Aorta (tissue), 5 donors: ENCODE data around the gene DPAGT1. TPM values are rescaled to one million over a fixed set of nuclear protein-coding genes. Genes with fewer than 3 reads are reported as not detected.
"Not testable (repeated sequence)": the region's sequence is repeated elsewhere in the genome, so short reads cannot be mapped to it uniquely, and the experiment has no call there.

ENCODE experiments used
- ATAC-seq: fragments of 200-7000 bp; cut with Tn5 transposase; one replicate; pipeline ENCODE4 v1.9.1; 2022; ENCODE audit warnings: moderate library complexity; ENCODE audit not compliant: low FRiP score
- DNase-seq, 2 donors: peaks; one replicate each; pipeline ENCODE4 v3.0.0-alpha.2; 2020
- H3K27ac ChIP-seq, 2 donors: one replicate each; pipeline ENCODE4 v1.5.1; 2013; ENCODE audit warnings: low read length in 2 of 2, mild to moderate bottlenecking in 2 of 2, moderate library complexity in 2 of 2, control low read depth in 1 of 2, inconsistent platforms in 1 of 2, low read depth in 1 of 2
- H3K27me3 ChIP-seq, 2 donors: one replicate each; pipeline ENCODE4 v1.6.1; 2013; ENCODE audit warnings: control low read depth in 1 of 2, low read length in 1 of 2, mild to moderate bottlenecking in 1 of 2, moderate library complexity in 1 of 2; ENCODE audit not compliant: insufficient read depth in 2 of 2, control insufficient read depth in 1 of 2
- H3K36me3 ChIP-seq, 2 donors: one replicate each; pipeline ENCODE4 v1.6.1; 2013; ENCODE audit warnings: control low read depth in 1 of 2, low read length in 1 of 2, mild to moderate bottlenecking in 1 of 2; ENCODE audit not compliant: insufficient read depth in 2 of 2, control insufficient read depth in 1 of 2
- H3K4me1 ChIP-seq, 2 donors: one replicate each; pipeline ENCODE4 v1.6.1; 2013; ENCODE audit warnings: low read length in 2 of 2, control low read depth in 1 of 2, mild to moderate bottlenecking in 1 of 2, moderate library complexity in 1 of 2; ENCODE audit not compliant: insufficient read depth in 2 of 2, control insufficient read depth in 1 of 2
- H3K4me3 ChIP-seq, 2 donors: one replicate each; pipeline ENCODE4 v1.5.1; 2013; ENCODE audit warnings: low read length in 2 of 2, control low read depth in 1 of 2, mild to moderate bottlenecking in 1 of 2
- H3K9me3 ChIP-seq: one replicate; pipeline ENCODE4 v1.6.1; 2013; ENCODE audit warnings: mild to moderate bottlenecking, low read length; ENCODE audit not compliant: control insufficient read depth
- WGBS, 2 donors: extraction: QIAGEN DNeasy Blood & Tissue Kit; methylation state at CpG; one replicate each; pipeline ENCODE4 v1.1.7; 2013; 5-methylcytosine and 5-hydroxymethylcytosine counted together
- intact Hi-C, 2 donors: fragments of 100-400 bp; cut with DNase I; formaldehyde crosslinking; loops; one replicate each; pipeline versions ENCODE4 v1.14.2 to v1.15.0; 2022
- polyA plus RNA-seq, 2 donors: library from polyadenylated mRNA; stranded (reverse); fragments of 200-250 nt; gene quantifications; one replicate each; pipeline ENCODE4 v1.2.3, GENCODE V29; 2013
- total RNA-seq, 2 donors: library from RNA; stranded (reverse); fragmentation: NEBNext Ultra II Directional; extraction: Animal tissue kit (Norgen Biotek cat#: 25700); gene quantifications; one replicate each; pipeline ENCODE4 v1.2.1, GENCODE V29; 2021
- donor health status: healthy with polysubstance abuse.
- donor health status: Bipolar disorder and iron deficiency.
- donor health status: DM: no; HTN: no; CAD: no.
- donor health status: DM: no; HTN: no; CAD: no.
- donor health status: DM: yes; HTN: yes; CAD: no.

The DPAGT1 gene
- total and polyA plus RNA-seq, 4 donors = 7.3 to 41.8 (median 21.9) TPM

- H3K36me3 ChIP-seq, H3K9me3 ChIP-seq, H3K4me3 ChIP-seq, intact Hi-C loops, H3K4me1 ChIP-seq, H3K27ac ChIP-seq, ATAC-seq, H3K27me3 ChIP-seq, DNase-seq: not testable (repeated sequence)
- WGBS, 2 donors = 87% methylated on average over 10 of the region's 10 CpGs
Measured at GRCh38 chr11:119139276-119139675, 37.6 kb upstream of the DPAGT1 start.

- H3K36me3 ChIP-seq = peaks cover 2 to 6% of the 10 kb centered on the region in 2 donors
- intact Hi-C loops = no loop called here
Measured at GRCh38 chr11:119134389-119134978, 32.8 kb upstream of the DPAGT1 start.

GRCh38 chr11:119130662-119131061, 29.0 kb upstream of the DPAGT1 start:
- no peak overlapping the region for H3K4me3 ChIP-seq
- intact Hi-C loops = no loop called here
- H3K27me3 ChIP-seq = no peaks in the 10 kb centered on the region
- no peaks in the 10 kb centered on the region for H3K9me3 ChIP-seq
- H3K27ac ChIP-seq = no peak overlapping the region
- ATAC-seq (no peak), DNase-seq (no peak)
- WGBS, 2 donors = 72 to 80% methylated on average over 3 of the region's 3 CpGs
- no peaks in the 10 kb centered on the region for H3K4me1 ChIP-seq
- peaks cover 2 to 10% of the 10 kb centered on the region in 2 donors for H3K36me3 ChIP-seq

More at GRCh38 chr11:119134389-119134978, 32.8 kb upstream of the DPAGT1 start:
- 51 to 52% methylated on average over 4 of the region's 4 CpGs for WGBS, 2 donors
- H3K27ac ChIP-seq = no peak overlapping the region
- H3K9me3 ChIP-seq = no peaks in the 10 kb centered on the region
- no peaks in the 10 kb centered on the region for H3K4me1 ChIP-seq
- no peak overlapping the region for H3K4me3 ChIP-seq
- ATAC-seq (no peak), DNase-seq (no peak)
- H3K27me3 ChIP-seq = no peaks in the 10 kb centered on the region

GRCh38 chr11:119126675-119127268, 25.1 kb upstream of the DPAGT1 start:
- ATAC-seq = no peak

GRCh38 chr11:119125821-119126220, 24.2 kb upstream of the DPAGT1 start:
- Histone ChIP-seq H3K36me3 (peaks cover 4 to 6% of the 10 kb centered on the region in 2 donors), H3K4me1 (no peaks in the 10 kb centered on the region), H3K27ac (no peak overlapping the region), H3K27me3 (no peaks in the 10 kb centered on the region), H3K9me3 (no peaks in the 10 kb centered on the region), H3K4me3 (no peak overlapping the region)
- no peak for DNase-seq
- intact Hi-C loops = no loop called here
- 92 to 93% methylated on average over 6 of the region's 6 CpGs for WGBS, 2 donors
- no peak for ATAC-seq

More at GRCh38 chr11:119126675-119127268, 25.1 kb upstream of the DPAGT1 start:
- H3K9me3 ChIP-seq = no peaks in the 10 kb centered on the region
- intact Hi-C loops = no loop called here
- 65 to 67% methylated on average over 5 of the region's 5 CpGs for WGBS, 2 donors
- H3K36me3 ChIP-seq = peaks cover 4 to 6% of the 10 kb centered on the region in 2 donors
- H3K4me1 ChIP-seq = no peaks in the 10 kb centered on the region
- no peak overlapping the region for H3K4me3 ChIP-seq
- no peak for DNase-seq
- H3K27ac ChIP-seq = no peak overlapping the region
- no peaks in the 10 kb centered on the region for H3K27me3 ChIP-seq

GRCh38 chr11:119121811-119122124, 20.1 kb upstream of the DPAGT1 start:
- Histone ChIP-seq H3K36me3 (peaks cover 2% of the 10 kb centered on the region in 2 donors), H3K27ac (peak overlapping the region in 1 of 2 donors; percentile 47), H3K27me3 (no peaks in the 10 kb centered on the region), H3K4me1 (no peaks in the 10 kb centered on the region), H3K9me3 (no peaks in the 10 kb centered on the region), H3K4me3 (peak overlapping the region; percentile 62 to 90)
- intact Hi-C loops = no loop called here
- ATAC-seq (no peak), DNase-seq (no peak)
- 0 to 1% methylated on average over 20 of the region's 20 CpGs for WGBS, 2 donors

GRCh38 chr11:119121008-119121810, 19.6 kb upstream of the DPAGT1 start, which contains the start of gene HINFP:
Gene HINFP (plus strand): TSS chr11:119121580. CDS start chr11:119126945, 5,365 bp downstream.
- ATAC-seq (peak; percentile 100), DNase-seq (peak; percentile 100)
- Histone ChIP-seq H3K4me1 (no peaks in the 10 kb centered on the region), H3K9me3 (no peaks in the 10 kb centered on the region), H3K36me3 (peaks cover 0 to 2% of the 10 kb centered on the region in 2 donors), H3K4me3 (peak within 1 kb of the TSS; percentile 62 to 90), H3K27me3 (no peaks in the 10 kb centered on the region), H3K27ac (peak within 1 kb of the TSS in 1 of 2 donors; percentile 47)
- 0% methylated on average over 54 of the region's 54 CpGs for WGBS, 2 donors
- intact Hi-C loops = no loop called here

- DNase-seq (no peak), ATAC-seq (no peak)
- no peaks in the 10 kb centered on the region for H3K9me3 ChIP-seq
- 12 to 13% methylated on average over 5 of the region's 5 CpGs for WGBS, 2 donors
- no peaks in the 10 kb centered on the region for H3K4me1 ChIP-seq
- intact Hi-C loops = no loop called here
- peaks cover 0 to 2% of the 10 kb centered on the region in 2 donors for H3K36me3 ChIP-seq
- H3K27ac ChIP-seq = no peak overlapping the region
- H3K27me3 ChIP-seq = no peaks in the 10 kb centered on the region
- no peak overlapping the region for H3K4me3 ChIP-seq
Measured at GRCh38 chr11:119120639-119121007, 19.0 kb upstream of the DPAGT1 start.
